Ascending aorta (tissue), 2 donors: Measurements from ENCODE around the gene CCDC148. TPM values are rescaled to one million over a fixed set of nuclear protein-coding genes. Genes with fewer than 3 reads are reported as not detected.
"Not testable (repeated sequence)": the region's sequence is repeated elsewhere in the genome, so short reads cannot be mapped to it uniquely, and the experiment has no call there.

Experiments used
- DNase-seq, 2 donors: peaks; one replicate each; pipeline ENCODE4 v3.0.0-alpha.2; 2019; ENCODE audit warnings: low spot score in 2 of 2
- H3K27ac ChIP-seq, 2 donors: fragments of 200-600 bp; sonication (generic); one replicate each; pipeline ENCODE4 v1.5.1; 2016 to 2017; ENCODE audit warnings: mild to moderate bottlenecking in 1 of 2
- H3K27me3 ChIP-seq: fragments of 200-600 bp; sonication (generic); one replicate; pipeline ENCODE4 v1.5.1; 2017
- H3K36me3 ChIP-seq, 2 donors: fragments of 200-600 bp; sonication (generic); one replicate each; pipeline ENCODE4 v1.5.1; 2016
- H3K4me1 ChIP-seq, 2 donors: fragments of 200-600 bp; sonication (generic); one replicate each; pipeline ENCODE4 v1.5.1; 2016 to 2017; ENCODE audit warnings: mild to moderate bottlenecking in 1 of 2
- H3K4me3 ChIP-seq, 2 donors: fragments of 200-600 bp; sonication (generic); one replicate each; pipeline ENCODE4 v1.5.1; 2016 to 2017; ENCODE audit warnings: mild to moderate bottlenecking in 1 of 2
- H3K9me3 ChIP-seq, 2 donors: fragments of 200-600 bp; sonication (generic); one replicate each; pipeline ENCODE4 v1.5.1; 2016
- CTCF ChIP-seq, 3 experiments: fragments of 200-600 bp in 2 of 3; fragments of 450-650 bp in 1 of 3; sonication (generic) in 2 of 3; IDR thresholded peaks; one replicate each; pipeline ENCODE4 v1.5.1; 2016 to 2019; ENCODE audit warnings: antibody characterized with exemption in 3 of 3, mild to moderate bottlenecking in 1 of 3, moderate library complexity in 1 of 3
- intact Hi-C: fragments of 100-400 bp; cut with DNase I; formaldehyde crosslinking; loops from one replicate; pipeline ENCODE4 v1.15.1; 2023
- total RNA-seq: library from RNA; depleted of rRNA; stranded (reverse); fragments of >200 nt; gene quantifications from one replicate; pipeline ENCODE4 v1.1.0, GENCODE V29; 2016

Gene CCDC148
- total RNA-seq, 1 donor from 2014 or later = not detected

GRCh38 chr2:158339513-158339912 is 117.0 kb downstream of the CCDC148 start:
- Histone ChIP-seq H3K27me3 (no peaks in the 10 kb centered on the region), H3K36me3 (no peaks in the 10 kb centered on the region), H3K4me3 (no peak overlapping the region), H3K4me1 (no peaks in the 10 kb centered on the region), H3K27ac (no peak overlapping the region), H3K9me3 (no peaks in the 10 kb centered on the region)
- no peak for DNase-seq
- intact Hi-C loops = no loop called here
- TF ChIP-seq CTCF (IDR thresholded peaks at IDR 0.05) = no peak

GRCh38 chr2:158337018-158337417 is 119.5 kb downstream of the CCDC148 start:
- peaks cover 0 to 4% of the 10 kb centered on the region in 2 donors for H3K9me3 ChIP-seq
- no peaks in the 10 kb centered on the region for H3K4me1 ChIP-seq
- no peak overlapping the region for H3K4me3 ChIP-seq
- no peak for TF ChIP-seq CTCF (IDR thresholded peaks at IDR 0.05)
- no peak overlapping the region for H3K27ac ChIP-seq
- no peaks in the 10 kb centered on the region for H3K27me3 ChIP-seq
- intact Hi-C loops = no loop called here
- H3K36me3 ChIP-seq = no peaks in the 10 kb centered on the region
- no peak for DNase-seq

GRCh38 chr2:158331799-158332198 is 124.8 kb downstream of the CCDC148 start:
- DNase-seq, H3K36me3 ChIP-seq, intact Hi-C loops, H3K27ac ChIP-seq, H3K4me1 ChIP-seq, H3K9me3 ChIP-seq, H3K27me3 ChIP-seq, H3K4me3 ChIP-seq: not testable (repeated sequence)

- intact Hi-C loops = no loop called here
- H3K4me1 ChIP-seq = no peaks in the 10 kb centered on the region
- H3K27me3 ChIP-seq = no peaks in the 10 kb centered on the region
- TF ChIP-seq CTCF (IDR thresholded peaks at IDR 0.05) = no peak
- no peak overlapping the region for H3K27ac ChIP-seq
- no peaks in the 10 kb centered on the region for H3K36me3 ChIP-seq
- no peaks in the 10 kb centered on the region for H3K9me3 ChIP-seq
- DNase-seq = no peak
- H3K4me3 ChIP-seq = no peak overlapping the region
Measured at GRCh38 chr2:158325782-158326340, 130.7 kb downstream of the CCDC148 start.

GRCh38 chr2:158325031-158325781 is 131.3 kb downstream of the CCDC148 start:
- intact Hi-C loops = no loop called here
- DNase-seq = no peak
- H3K9me3 ChIP-seq = no peaks in the 10 kb centered on the region

More at GRCh38 chr2:158325031-158325781, 131.3 kb downstream of the CCDC148 start:
- H3K4me1 ChIP-seq = no peaks in the 10 kb centered on the region
- no peak for TF ChIP-seq CTCF (IDR thresholded peaks at IDR 0.05)
- H3K27me3 ChIP-seq = no peaks in the 10 kb centered on the region
- H3K36me3 ChIP-seq = no peaks in the 10 kb centered on the region
- no peak overlapping the region for H3K27ac ChIP-seq
- H3K4me3 ChIP-seq = no peak overlapping the region
